Measurements from ENCODE around the gene SHISA6. TPM values are rescaled to one million over a fixed set of nuclear protein-coding genes. Genes with fewer than 3 reads are reported as not detected.
A peak's percentile ranks its signal among the peaks of the same experiment; 100 is the strongest.

The SHISA6 gene
- total RNA-seq, 4 donors from 2014 or later, result 0.13 to 8.8 (median 0.32) TPM

DNA sequence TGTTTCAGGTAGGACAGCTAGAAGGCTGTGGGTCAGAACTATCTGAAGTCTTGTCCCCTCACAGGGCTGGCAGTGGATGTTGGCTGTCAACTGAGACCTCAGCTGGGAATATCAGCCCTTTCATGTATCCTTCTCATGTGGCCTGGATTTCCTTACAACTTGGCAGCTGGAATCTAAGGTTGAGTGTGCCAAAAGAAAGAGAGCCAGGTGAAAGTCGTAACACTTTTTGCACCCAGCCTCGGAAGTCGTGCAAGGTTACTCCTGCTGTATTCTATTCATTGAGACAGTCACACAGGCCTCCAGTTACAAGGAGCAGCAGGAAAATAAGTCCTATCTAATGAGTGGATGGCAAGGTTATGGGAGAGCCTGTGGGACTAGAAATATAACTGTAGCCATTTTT lies 304.7 kb downstream of the SHISA6 start:
- TF ChIP-seq, protein P1, sequence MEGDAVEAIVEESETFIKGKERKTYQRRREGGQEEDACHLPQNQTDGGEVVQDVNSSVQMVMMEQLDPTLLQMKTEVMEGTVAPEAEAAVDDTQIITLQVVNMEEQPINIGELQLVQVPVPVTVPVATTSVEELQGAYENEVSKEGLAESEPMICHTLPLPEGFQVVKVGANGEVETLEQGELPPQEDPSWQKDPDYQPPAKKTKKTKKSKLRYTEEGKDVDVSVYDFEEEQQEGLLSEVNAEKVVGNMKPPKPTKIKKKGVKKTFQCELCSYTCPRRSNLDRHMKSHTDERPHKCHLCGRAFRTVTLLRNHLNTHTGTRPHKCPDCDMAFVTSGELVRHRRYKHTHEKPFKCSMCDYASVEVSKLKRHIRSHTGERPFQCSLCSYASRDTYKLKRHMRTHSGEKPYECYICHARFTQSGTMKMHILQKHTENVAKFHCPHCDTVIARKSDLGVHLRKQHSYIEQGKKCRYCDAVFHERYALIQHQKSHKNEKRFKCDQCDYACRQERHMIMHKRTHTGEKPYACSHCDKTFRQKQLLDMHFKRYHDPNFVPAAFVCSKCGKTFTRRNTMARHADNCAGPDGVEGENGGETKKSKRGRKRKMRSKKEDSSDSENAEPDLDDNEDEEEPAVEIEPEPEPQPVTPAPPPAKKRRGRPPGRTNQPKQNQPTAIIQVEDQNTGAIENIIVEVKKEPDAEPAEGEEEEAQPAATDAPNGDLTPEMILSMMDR (IDR thresholded peaks at IDR 0.05), result no peak
- DNase-seq (ENCODE audit: low spot score), result no peak
- no peak for ATAC-seq (ENCODE audit: low FRiP score)

GRCh38 chr17:11547853-11548252 lies 306.8 kb downstream of the SHISA6 start:
- no peak for DNase-seq (ENCODE audit: low spot score)

GRCh38 chr17:11548398-11548797 lies 307.4 kb downstream of the SHISA6 start:
- TF ChIP-seq, protein P1 (IDR thresholded peaks at IDR 0.05), result no peak
- no peak for ATAC-seq (ENCODE audit: low FRiP score)
- no peak for DNase-seq (ENCODE audit: low spot score)

More at GRCh38 chr17:11547853-11548252, 306.8 kb downstream of the SHISA6 start:
- no peak for ATAC-seq (ENCODE audit: low FRiP score)
- TF ChIP-seq, protein P1 (IDR thresholded peaks at IDR 0.05), result no peak

DNA sequence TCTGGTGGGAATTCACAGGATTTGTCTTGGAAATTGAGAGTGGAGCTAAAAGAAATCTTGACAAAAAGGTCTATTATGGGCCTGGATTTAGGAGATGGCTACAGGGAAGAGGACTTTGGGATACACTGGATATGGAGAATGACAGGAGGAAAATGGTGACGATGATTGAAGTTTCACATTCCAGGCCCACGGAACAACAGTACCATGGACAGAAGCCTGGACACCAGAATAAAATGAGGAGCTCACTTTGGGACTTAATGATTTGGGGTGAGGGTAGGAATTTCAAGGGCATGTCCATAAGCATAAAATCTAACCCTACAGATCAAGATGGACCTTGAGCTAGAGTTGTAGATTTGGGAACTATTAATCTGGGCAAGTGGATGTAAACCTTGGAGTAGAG lies 309.4 kb downstream of the SHISA6 start:
- TF ChIP-seq, protein P1 (IDR thresholded peaks at IDR 0.05), result no peak
- no peak for ATAC-seq (ENCODE audit: low FRiP score)
- no peak for DNase-seq (ENCODE audit: low spot score)

DNA sequence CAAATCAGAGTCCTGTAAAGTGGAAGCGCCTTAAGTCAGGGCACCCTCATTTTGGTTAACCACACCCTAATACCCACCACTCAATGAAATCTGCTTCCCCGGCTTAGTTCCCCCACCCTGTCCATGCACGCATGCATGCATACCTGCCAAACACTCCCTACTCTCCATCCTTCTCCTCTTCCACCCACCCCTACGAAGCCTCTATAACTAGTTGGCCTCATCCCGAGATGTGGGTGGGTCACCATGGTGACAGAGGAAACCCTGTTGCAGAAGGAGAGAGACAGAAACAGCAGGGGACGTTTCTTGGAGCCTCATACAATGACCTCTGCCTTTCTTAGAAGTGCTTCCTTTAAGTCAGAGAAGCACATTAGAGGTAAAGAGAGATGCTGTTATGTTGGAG lies 310.4 kb downstream of the SHISA6 start:
- TF ChIP-seq, protein P1 (IDR thresholded peaks at IDR 0.05), result no peak
- DNase-seq (ENCODE audit: low spot score) (no peak), ATAC-seq (ENCODE audit: low FRiP score) (peak; percentile 15)

DNA sequence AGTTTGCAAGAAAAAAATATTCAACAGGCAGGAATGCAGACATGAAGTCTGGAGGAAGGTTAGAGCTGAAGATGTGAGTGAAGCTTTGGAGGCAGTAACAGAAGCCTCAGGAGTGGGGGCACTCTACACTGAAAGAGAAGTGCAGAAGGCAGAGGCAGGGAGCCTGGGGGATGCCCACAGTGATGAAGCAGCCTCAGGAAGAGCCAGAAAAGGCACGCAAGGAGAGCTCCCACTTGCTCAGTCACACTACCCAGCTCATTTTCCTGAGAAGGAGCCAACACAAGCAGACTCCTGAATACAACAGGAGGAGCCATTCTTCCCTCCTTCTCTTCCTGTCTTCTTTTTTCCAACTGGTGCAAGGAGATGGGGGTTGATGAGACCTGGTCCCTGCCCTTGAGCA lies 312.1 kb downstream of the SHISA6 start:
- no peak for ATAC-seq (ENCODE audit: low FRiP score)
- TF ChIP-seq, protein P1 (IDR thresholded peaks at IDR 0.05), result no peak
- no peak for DNase-seq (ENCODE audit: low spot score)

DNA sequence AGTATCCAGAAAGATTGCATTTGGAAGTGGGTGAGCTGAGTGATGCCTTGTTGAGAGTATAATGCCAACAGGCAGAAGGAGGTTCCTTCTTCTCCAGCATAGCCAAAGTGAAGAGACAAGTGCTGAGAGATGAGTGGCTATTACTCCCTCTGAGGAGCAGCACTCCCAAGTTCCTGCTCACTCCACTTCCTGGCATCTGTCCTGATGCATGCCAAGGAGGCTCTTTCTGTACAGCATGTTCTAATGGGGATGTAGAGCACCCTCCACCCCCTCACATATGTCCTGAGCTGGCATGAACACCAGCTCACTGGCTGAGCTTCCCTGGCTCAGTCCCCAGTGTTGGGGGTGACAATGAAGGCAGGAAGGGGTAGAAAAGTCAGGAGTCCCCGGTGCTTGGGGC lies 313.0 kb downstream of the SHISA6 start:
- ATAC-seq (ENCODE audit: low FRiP score), result no peak
- TF ChIP-seq, protein P1 (IDR thresholded peaks at IDR 0.05), result no peak
- DNase-seq (ENCODE audit: low spot score), result no peak
